Nephron progenitor cell (in vitro differentiated cells): ENCODE measurements around the gene TIMM44.

Source experiments
- DNase-seq: peaks from one replicate; pipeline ENCODE4 v3.0.0; 2021
- H3K27ac Mint-ChIP-seq: 2 replicates; pipeline ENCODE4 v1.8.0; 2021; ENCODE audit warnings: mild to moderate bottlenecking, moderate library complexity, mixed read lengths
- H3K27me3 Mint-ChIP-seq: 2 replicates; pipeline ENCODE4 v1.8.0; 2021; ENCODE audit warnings: mild to moderate bottlenecking, low read depth, mixed read lengths; ENCODE audit not compliant: poor library complexity
- H3K36me3 Mint-ChIP-seq: 2 replicates; pipeline ENCODE4 v1.8.0; 2021; ENCODE audit warnings: low read depth, mixed read lengths
- H3K4me1 Mint-ChIP-seq: 2 replicates; pipeline ENCODE4 v1.8.0; 2021; ENCODE audit warnings: mixed read lengths
- H3K4me3 Mint-ChIP-seq: 2 replicates; pipeline ENCODE4 v1.8.0; 2021; ENCODE audit warnings: mild to moderate bottlenecking, moderate library complexity, mixed read lengths
- H3K9me3 Mint-ChIP-seq: 2 replicates; pipeline ENCODE4 v1.8.0; 2021; ENCODE audit warnings: mild to moderate bottlenecking, moderate library complexity, mixed read lengths
- CTCF ChIP-seq: fragments of 200-600 bp; sonication (generic); IDR thresholded peaks from 2 replicates; pipeline ENCODE4 v1.5.0; 2021; ENCODE audit warnings: antibody characterized with exemption

The TIMM44 gene

GRCh38 chr19:7979011-7979410 lies 35.5 kb upstream of the TIMM44 start:
- Mint-ChIP-seq H3K27me3 (peaks cover 2% of the 10 kb centered on the region), H3K4me1 (peaks cover 43% of the 10 kb centered on the region), H3K36me3 (peaks cover 42% of the 10 kb centered on the region), H3K27ac (no peak overlapping the region), H3K4me3 (no peak overlapping the region), H3K9me3 (no peaks in the 10 kb centered on the region)
- no peak for TF ChIP-seq CTCF
- DNase-seq, result no peak

GRCh38 chr19:7978179-7978825 lies 34.8 kb upstream of the TIMM44 start:
- peaks cover 36% of the 10 kb centered on the region for H3K4me1 Mint-ChIP-seq
- no peak overlapping the region for H3K27ac Mint-ChIP-seq
- H3K4me3 Mint-ChIP-seq, result no peak overlapping the region
- DNase-seq, result no peak
- peaks cover 2% of the 10 kb centered on the region for H3K27me3 Mint-ChIP-seq
- peaks cover 42% of the 10 kb centered on the region for H3K36me3 Mint-ChIP-seq
- TF ChIP-seq CTCF, result no peak
- no peaks in the 10 kb centered on the region for H3K9me3 Mint-ChIP-seq

- Mint-ChIP-seq H3K9me3 (no peaks in the 10 kb centered on the region), H3K27ac (no peak overlapping the region), H3K36me3 (peaks cover 44% of the 10 kb centered on the region), H3K27me3 (peaks cover 2% of the 10 kb centered on the region), H3K4me3 (no peak overlapping the region), H3K4me1 (peaks cover 30% of the 10 kb centered on the region)
- DNase-seq, result no peak
- TF ChIP-seq CTCF, result no peak
Observed at GRCh38 chr19:7977723-7978040, 34.2 kb upstream of the TIMM44 start.

GRCh38 chr19:7977021-7977722 lies 33.7 kb upstream of the TIMM44 start:
- no peak for TF ChIP-seq CTCF
- Mint-ChIP-seq H3K4me1 (peaks cover 24% of the 10 kb centered on the region), H3K27me3 (peaks cover 2% of the 10 kb centered on the region), H3K36me3 (peaks cover 42% of the 10 kb centered on the region), H3K27ac (no peak overlapping the region), H3K4me3 (no peak overlapping the region), H3K9me3 (no peaks in the 10 kb centered on the region)
- DNase-seq, result no peak

- Mint-ChIP-seq H3K4me3 (no peak overlapping the region), H3K4me1 (peaks cover 20% of the 10 kb centered on the region), H3K27ac (no peak overlapping the region), H3K36me3 (peaks cover 39% of the 10 kb centered on the region), H3K27me3 (no peaks in the 10 kb centered on the region), H3K9me3 (no peaks in the 10 kb centered on the region)
- no peak for DNase-seq
- TF ChIP-seq CTCF, result no peak
Observed at GRCh38 chr19:7976461-7976860, 33.0 kb upstream of the TIMM44 start.

- Mint-ChIP-seq H3K27me3 (no peaks in the 10 kb centered on the region), H3K36me3 (peaks cover 41% of the 10 kb centered on the region), H3K9me3 (no peaks in the 10 kb centered on the region), H3K4me1 (peaks cover 15% of the 10 kb centered on the region), H3K4me3 (no peak overlapping the region), H3K27ac (no peak overlapping the region)
- no peak for TF ChIP-seq CTCF
- DNase-seq, result no peak
Observed at GRCh38 chr19:7975037-7975436, 31.6 kb upstream of the TIMM44 start.
